HG03280 (cell line): ENCODE results near the gene RNF157.
"Not testable (repeated sequence)": the region's sequence is repeated elsewhere in the genome, so short reads cannot be mapped to it uniquely, and the experiment has no call there.

Source experiments
- ATAC-seq: cut with Tn5 transposase; IDR thresholded peaks from one replicate; pipeline ENCODE4 v1.9.1; 2021; ENCODE audit warnings: mild to moderate bottlenecking, moderate library complexity; ENCODE audit not compliant: unreplicated experiment

The RNF157 gene

DNA sequence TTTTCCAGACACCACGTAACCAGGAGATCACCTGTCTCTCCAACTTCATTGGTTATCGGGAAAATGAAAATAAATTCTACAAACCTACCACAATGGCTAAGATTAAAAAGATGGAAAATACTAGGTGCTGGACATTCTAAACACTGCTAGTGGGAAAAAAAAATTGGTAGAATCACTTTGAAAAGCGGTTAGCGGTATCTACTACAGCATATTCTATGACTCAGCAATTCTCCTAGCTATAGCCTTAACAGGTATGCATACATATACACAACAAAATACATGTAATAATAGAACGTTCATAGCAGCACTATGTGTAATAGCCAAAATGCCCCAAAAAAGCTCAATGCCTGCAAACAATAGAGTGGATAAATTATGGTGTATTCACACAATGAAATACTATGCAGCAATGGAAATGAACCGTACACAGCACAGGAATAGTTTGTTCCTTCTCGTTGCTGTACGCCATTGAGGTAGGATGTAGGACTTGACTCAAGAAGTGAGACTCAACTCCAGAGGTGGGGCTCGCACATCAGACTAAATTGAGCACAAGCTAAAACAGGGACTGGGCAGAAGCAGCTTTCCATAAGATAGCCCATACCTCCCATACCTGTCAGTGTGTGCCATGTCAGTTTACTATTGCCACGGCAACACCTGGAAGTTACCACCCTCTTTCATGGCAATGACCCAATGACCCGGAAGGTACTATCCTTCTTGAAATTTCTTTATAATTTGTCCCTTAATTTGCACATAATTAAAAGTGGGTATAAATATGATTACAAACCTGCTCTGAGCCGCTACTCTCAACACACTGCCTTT lies 44.8 kb downstream of the RNF157 start:
- no peak for ATAC-seq

DNA sequence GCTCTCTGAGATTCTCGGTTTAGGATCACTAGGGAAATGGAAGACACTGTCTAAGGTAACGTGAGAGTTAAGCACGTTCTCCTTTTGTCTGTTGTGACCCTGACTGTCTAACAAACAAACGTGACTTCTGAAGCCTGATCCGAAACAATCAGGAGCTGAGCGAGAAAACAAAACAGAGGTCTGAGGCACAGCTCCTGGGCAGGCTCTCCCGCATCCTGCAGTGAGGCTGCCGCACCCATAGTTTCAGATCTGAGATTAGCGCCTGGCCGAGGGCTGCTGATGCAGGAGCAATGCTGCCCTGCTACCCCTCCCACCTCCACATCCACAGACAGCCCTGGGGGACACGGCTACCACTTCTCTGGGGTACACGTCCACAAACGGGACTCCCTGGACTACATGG lies 46.7 kb downstream of the RNF157 start:
- ATAC-seq = no peak

DNA sequence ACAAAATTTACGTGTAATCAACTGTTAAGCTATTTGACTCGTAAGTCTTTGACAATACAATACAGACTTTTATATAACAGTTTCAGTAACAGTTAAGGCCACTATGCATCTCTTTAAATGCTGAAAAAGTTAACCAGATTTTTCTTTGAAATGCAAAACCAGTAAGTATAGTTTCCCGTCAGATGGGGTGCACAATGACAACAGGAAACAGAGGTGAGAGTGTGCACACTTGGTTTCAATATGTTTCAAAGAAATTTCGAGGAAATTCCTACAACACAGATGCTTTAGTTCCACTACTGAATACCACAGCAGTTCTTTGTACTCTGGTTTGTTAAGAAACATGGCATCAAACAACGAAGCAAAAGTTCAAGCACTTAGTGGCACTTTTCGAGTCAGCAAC lies 48.4 kb downstream of the RNF157 start:
- ATAC-seq = peak; percentile 60

DNA sequence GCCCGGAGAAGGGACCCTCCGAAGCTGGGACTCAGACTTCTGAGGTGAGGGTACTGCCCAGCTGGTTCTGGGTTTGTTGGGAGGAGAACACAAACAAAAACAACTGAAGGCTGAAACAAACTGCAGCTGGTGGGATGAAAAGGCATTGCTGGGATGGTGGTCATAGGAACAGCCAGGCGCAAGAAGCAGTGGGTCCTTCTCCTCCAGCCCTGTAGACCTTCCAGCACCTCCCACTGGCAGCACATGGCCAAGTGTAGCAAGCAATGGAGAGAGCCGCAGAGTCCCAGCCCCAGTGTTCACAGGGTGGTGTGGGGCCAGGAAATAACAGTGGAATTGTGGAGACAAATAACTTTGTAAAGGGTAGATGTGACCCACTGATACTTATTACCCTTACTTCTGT lies 50.6 kb downstream of the RNF157 start:
- no peak for ATAC-seq

DNA sequence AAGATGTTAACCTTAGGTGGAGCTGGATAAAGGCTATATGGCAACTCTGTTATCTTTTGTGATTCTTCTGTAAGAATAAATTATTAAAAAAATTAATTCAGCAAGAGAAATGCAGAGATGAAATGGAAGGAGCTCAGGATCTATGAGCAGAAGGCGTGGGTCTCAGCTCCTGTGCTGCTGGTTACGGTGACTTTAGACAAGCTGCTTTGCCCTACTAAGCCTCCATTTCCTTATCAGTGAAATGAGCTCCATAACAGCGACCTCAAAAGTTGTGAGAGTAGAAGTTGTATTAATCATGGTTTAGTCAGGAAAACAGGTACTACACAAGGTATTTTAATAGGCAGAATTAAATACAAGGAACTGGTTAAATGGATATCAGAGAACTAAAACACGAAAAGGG lies 51.0 kb downstream of the RNF157 start:
- no peak for ATAC-seq

DNA sequence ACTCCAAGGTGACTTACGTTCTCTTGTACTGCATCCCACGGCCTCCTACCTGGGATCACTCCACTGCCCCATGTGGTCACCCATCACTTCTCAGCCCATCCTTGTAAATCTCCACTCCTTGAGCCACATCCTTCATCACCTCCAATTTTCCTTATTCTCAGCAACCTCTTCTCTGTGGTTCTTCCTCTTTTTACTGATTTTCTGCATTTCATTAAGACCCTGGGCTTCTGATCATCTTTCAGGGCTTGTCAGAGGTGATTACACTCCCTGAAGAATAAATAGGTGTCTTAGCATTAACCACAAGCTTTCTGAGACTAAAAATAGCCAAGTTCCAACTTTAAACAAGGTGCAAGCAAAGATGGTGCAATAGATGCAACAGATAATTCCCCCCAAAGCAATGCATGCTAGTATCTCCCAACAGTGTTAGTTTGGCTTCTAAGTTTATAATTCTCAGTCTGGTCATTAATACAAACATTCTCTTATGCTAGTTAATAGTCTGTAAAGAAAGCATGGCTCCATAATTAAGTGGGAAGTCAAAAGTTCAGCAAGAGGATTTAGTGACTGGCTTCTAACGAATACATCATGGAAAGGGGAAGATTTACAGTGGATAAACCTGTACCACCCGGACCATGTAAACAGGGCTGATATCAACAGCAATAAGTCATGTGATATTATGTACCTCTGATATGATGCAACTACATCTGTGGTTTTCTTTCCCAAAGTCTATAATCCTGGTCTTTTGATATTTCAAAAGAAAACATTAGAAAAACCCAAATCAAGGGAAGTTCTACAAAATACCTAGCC lies 51.9 kb downstream of the RNF157 start:
- no peak for ATAC-seq

DNA sequence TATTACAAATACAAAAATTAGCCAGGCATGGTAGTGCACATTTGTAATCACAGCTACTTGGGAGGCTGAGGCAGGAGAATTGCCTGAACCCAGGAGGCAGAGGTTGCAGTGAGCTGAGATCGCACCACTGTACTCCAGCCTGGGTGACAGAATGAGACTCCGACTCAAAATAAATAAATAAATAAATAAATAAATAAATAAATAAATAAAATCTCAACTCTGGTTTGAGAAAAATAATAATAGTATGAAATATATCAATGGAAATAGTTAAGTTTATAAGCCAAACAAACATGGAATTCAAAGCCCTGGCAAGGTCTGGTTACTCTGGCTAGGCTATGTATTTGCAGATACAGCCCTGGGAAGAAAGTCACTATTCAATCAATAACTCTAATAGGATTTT lies 53.5 kb downstream of the RNF157 start:
- ATAC-seq = not testable (repeated sequence)

DNA sequence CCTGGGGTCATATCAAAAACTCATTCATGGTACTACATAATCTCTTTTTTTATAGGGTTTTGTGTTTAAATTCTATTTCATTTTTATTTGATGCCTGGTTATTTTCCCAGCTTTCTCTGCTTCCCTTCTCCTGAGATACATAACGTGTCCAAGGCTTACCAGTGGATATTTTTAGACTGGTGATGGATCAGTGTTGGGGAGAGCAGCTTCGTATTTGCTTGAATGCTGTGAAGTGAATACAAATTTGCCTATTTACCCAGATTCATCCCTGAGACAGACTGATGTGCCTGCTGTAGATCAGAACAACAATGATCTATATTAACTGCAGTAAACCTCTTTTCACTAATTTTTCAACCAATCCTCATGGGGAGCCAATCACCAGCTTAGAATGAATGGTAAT lies 56.0 kb downstream of the RNF157 start:
- no peak for ATAC-seq

DNA sequence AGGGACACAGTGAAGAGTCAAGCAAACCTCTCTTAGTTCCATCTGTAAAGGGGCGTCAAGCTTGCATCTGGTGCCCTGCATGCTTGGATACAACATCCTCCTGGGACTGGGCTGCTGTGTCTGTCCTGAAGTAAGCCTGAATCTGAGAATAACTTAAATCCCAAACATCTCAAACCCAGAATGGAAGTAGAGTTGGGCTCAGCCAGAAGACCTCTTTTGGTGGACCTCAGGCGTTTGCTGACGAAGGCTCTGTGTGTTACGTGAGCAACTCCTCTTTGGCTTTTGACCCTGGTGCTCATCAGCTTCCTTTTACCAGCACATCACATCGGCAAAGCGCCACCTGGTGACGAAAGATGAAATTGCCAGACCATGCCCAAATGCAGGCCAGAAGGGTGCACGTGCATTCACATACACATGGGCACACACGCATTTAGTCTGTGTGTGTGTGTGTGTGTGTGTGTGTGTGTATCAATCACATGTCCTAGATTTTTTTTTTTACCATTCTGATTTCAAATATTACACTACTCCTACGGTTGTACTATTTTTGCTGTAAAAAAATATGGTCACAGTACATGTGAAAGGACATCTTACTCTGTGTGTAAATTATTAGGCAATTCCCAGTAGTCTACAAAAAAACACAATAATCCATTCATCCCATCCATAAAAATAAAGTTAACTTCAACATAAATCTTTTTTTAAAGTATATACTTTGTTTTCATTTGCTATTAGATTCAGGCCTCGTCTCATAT lies 58.1 kb downstream of the RNF157 start:
- peak; percentile 62 for ATAC-seq

DNA sequence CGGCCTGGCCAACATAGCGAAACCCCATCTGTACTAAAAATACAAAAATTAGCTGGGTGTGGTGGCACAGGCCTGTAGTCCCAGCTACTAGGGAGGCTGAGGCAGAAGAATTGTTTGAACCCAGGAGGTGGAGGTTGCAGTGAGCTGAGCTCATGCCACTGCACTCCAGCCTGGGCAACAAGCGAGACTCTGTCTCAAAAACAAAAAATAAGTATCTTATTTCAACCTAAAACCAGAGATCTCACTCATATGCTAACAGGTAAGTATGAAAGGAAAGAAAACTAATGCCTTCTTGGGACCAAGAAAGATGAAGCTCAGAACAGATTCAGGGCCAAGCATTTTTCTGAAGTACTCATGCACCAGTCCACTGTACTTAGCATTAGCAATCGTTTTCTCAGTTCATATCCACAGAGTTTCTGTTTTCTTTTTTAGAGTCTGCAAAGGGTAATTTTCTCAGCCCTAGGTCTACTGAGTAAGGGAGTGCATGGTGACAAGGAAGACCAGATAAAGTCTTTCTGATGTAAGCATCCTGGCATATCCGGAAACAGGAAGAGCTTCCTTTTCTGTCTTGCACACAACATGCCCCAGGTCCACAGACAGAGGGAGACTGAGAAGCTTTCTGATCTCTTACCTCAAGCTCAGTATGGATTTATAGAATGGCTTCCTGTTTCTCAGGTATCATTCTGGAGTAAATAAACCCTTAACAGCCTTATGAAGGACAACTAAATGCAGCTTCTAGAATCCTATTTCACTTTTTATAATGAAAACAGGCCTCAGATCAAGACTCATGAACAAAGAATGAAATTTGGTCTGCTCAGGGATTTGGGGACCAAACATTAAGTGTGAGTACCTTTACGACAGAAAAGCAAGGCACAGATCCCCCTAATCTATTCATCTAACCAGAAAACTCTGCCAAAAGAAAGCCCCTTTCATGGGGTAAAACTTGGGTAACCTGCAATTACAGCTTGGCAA lies 60.5 kb downstream of the RNF157 start:
- no peak for ATAC-seq

DNA sequence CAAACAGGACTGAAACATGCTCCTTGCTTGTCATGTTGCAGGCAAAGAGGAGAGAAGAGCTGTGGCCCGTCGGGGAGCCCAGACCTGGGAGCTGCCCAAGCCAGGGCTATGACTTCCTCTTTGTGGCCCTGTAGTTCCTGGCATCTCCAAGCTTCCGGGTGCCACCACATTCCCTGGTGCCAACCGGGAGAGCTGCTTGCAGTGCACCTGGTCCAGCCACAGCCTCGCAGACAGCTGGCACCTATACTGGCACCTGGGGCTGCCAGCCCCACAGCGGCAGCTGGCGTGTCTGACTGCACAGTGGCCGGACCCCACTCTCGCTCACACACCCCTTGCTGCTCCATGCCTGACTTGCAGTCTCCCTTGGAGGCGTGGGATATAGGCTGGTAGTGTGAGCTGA lies 62.2 kb downstream of the RNF157 start:
- ATAC-seq = no peak

DNA sequence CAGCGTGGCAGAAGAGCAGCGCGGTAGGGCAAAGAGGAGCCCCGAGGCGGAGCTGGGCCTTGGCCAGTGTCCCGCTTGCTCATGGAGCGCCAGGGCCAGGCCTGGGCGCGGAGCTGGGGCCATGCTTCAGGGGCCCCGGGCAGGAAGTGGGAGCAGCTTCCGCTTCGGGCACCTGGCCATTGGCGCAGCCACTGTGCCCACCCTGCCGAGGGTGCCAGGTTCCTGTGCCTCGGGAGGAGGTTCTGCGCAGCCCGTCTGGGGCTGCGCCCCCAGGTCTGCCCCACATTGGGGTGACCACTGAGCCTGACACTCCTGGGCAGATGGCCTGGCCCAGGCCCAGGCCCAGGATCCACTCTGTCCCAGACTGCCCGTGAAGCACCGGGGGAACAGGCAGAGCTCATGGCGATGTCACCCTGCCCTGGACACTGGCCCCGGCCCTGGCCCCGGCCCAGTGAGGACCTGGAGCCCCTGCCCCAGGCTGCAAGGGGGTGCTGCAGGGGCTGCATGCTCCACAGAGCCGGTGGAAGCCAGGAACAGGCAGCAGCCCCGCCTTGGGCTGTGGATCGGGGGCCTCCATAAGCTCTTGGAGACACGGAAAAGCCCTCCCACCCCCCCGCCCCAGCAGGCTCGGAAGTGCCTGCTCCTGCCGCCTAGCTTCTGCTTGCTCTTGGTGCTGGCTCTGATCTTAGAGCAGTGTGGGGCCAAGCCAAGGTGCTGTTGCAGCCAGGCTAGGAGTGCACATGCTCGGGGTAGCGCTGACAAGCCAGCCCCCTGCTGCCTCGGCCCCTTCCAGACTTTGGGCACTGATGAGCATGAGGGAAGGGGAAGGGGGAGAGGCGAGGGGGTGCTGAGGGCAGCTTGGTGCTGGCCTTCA lies 63.4 kb downstream of the RNF157 start:
- no peak for ATAC-seq

DNA sequence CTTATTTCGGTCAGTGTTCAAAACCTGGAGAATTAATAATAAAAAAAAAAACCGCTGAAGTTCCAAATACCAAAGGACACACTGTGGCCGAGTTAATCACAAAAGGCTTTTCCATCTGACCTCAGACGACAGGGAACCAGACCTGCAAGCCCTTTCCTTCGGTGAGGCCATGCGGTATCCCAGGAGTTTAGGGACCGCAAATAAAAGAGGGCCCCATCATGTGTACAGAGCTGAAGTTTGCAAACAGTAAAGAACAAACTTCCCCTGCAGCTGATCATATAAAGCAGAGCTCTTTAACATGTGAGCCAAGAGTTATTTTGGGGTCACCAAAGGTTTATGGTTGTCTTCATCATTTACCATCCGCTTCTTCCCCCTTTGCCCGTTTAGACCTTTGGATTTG lies 66.3 kb downstream of the RNF157 start:
- ATAC-seq = no peak

DNA sequence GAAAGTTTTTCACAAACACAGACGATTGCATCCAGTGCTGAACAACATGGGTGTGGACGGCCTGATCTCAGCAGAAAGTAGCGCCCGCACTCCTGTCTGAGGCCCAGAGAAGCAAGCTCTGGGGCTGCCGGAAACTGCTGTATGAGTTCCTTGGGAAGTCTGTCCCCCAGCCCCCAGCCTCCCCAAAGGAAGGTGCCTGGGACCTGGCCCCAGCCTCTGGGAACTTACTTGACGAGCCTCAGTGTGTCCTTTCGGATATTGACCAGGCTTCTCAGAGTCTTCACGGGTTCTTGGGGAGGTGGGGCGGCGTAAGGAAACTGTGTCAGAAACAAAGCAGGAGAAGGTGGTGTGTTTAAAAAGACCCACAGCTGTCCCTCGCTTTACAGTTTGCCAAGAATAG lies 66.8 kb downstream of the RNF157 start:
- ATAC-seq = no peak

DNA sequence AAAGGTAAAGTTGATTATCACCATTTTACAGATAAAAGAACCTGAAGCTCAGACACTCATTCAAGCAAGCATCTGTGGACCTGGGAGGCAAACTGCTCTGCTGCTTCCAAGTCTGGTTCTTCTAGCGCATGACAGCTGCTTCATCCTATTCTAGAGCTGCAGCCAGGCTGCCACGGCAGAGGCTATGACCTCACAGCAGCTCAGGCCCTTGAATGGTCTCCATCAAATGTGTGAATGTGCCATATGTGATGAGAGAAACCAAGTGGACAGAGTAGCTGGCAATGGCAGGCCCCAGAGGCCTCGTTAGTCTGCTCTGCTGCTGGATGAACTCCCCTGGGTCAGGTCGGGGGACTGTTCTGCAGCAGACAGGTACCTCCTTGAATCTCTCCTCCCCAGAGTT lies 68.6 kb downstream of the RNF157 start:
- ATAC-seq = no peak

DNA sequence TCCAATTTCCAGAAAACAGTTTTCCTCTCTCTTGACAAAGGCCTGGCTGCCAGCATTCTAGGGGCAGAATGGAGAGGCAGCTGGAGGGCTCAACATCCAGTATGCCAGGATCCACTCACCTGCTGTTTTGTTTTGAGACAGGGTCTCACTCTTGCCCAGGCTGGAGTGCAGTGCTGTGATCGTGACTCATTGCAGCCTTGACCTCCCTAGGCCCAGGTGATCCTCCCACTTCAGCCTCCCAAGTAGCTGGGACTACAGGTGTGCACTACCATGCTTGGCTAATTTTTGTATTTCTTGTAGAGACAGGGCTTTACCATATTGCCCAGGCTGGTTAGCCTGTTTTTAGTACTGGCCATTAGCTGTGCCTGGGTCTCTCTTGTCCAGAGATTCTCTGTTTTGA lies 70.2 kb downstream of the RNF157 start:
- ATAC-seq = no peak

DNA sequence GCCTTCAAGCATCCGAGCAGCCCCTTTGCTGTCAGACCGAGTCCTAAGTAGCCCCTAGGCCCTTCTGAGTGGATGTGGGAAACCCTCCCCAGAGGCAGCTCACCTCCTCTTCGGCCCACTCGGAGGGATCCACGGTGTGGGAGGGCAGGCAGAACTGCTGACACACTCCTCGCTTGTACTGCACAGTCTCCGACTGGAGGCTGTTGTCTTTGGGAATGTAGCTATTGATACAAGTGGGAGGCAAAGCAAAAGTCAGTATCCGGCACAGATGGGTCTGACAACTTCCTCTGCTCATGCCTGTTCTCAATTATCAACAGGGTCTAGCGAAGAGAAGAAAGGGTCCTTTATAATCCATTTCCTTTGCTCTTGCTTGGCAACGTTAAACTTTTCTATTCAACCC lies 73.4 kb downstream of the RNF157 start:
- no peak for ATAC-seq

DNA sequence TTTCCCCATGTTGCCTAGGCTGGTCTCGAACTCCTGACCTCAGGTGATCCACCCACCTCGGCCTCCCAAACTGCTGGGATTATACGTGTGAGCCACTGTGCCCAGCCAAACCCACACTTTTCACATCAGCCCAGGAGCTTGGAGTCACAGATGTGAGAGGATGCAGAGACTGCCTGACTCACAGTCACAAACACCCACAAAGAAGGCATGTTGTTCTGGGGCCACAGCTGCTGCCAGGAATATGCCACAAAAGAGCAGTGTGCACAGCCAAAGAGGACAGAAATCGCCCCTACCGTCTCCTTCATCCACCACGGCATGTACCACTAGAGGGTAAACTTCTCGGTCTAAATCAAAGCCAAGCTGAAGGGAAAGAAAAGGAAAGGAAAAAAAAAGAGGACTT lies 74.1 kb downstream of the RNF157 start:
- ATAC-seq = no peak

DNA sequence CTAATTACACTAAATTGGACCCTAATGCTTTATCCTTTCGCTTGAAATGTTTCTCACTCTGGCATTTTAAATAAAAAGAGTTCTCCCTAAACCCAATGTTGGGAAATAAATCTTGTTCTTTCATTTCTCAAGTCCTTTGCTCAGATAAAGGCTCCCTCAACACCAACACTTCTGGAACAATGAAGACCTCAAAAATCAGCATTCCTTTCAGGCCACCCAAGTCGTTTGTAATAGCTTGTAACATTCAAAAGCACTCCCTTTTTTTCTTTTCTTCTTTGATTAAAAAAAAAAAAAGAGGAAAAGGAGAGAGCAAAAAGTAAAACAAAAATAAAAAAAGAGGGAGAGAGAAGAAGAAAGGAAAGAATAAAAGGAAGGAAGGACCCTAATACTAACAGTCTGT lies 76.0 kb downstream of the RNF157 start:
- ATAC-seq = no peak

DNA sequence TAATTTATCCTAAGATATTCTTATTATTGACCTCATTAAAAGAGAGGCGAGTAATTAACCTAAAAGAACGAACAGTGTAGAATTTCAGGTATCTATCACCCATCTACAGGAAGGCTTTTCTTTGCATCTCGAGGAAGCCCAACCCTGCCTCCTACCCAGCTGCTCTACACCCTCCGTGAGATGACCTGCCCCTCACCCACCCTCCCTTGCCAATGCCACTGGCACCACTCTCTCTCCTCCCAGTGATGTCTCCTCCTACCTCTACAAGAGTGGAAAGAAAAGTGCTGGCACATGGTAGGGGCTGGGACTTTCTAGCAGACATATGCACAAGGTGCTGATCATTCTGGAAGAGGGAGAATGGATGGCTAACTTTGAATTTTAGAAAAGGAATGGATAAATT lies 76.4 kb downstream of the RNF157 start:
- no peak for ATAC-seq
